Activated CD8-positive, alpha-beta memory T cell treated with anti-CD3 and anti-CD28 coated beads for 4 hours (primary cell): ENCODE measurements around the gene H1-8.
A peak's percentile ranks its signal among the peaks of the same experiment; 100 is the strongest.

Source experiments
- DNase-seq, 2 donors: peaks; one replicate each; pipeline ENCODE4 v3.0.0-alpha.2; 2020; ENCODE audit warnings: low read depth in 2 of 2

H1-8 gene

GRCh38 chr3:129593595-129594339, 50.8 kb downstream of the H1-8 start:
- DNase-seq: peak in 1 of 2 donors; percentile 26

DNA sequence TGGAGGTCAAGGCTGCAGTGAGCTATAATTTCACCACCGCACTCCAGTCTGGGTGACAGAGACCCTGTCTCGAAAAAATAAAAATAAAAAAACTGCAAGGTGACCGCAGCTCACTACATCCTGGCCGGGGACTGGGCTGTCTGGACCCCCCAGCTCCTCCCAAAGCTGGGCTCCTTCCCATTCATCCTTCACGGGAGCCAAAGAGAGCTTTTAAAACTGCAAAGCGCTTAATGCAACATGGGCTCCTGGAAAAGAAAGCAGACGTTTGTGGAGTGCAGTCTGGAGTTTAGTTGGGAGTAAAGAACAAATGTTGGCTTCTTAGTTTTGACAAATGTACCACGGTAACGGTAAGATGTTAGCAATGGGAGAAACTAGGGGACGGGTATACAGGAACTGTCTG, 51.4 kb downstream of the H1-8 start:
- no peak for DNase-seq

GRCh38 chr3:129594907-129595390, 52.0 kb downstream of the H1-8 start:
- DNase-seq: no peak

- no peak for DNase-seq
These were observed 52.7 kb downstream of the H1-8 start for GRCh38 chr3:129595544-129596193.

GRCh38 chr3:129596194-129597086, 53.5 kb downstream of the H1-8 start:
- DNase-seq: no peak

DNA sequence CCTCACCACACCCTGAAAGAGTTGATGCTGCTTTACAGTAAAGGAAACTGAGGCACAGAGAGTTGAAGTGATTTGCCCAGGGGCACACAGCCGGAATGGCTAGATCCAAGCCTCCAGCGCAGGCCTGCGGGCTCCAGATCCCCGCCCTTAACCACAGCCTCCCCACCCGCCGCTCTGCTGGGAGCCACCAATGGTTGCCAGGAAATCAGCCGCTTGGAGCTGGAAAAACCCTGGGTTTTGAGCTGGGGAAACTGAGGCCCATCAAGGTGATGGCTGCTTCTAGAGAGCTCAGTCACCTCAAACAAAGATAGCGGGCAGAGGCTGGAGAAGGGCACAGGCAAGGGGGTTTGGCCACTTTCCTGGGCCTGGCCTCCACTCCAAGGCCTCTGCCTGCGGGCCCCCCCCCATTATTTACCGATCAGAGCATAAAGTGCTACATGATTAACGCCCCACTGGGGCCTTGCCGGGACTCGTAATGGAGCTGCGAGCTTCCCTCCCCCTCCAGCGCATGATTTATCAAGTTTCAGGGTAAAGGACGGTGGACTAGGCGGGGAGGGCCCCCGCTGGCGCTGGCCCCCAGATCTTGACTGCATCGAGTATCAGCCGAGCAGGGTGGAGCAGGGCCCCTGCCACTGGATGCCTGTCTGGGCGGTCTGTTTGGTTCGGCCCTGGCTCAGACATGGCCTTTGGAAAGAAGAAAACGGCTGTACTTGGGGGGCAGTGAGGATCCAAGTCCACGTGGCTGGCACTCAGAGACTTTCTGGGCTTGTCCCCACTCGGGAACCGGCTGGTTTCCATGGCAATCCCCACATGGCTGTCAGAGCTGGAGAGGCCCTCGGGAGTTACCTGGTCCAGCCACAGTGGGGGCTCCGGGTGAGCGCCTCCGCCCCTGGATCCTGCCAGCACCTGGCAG, 54.4 kb downstream of the H1-8 start:
- no peak for DNase-seq

DNA sequence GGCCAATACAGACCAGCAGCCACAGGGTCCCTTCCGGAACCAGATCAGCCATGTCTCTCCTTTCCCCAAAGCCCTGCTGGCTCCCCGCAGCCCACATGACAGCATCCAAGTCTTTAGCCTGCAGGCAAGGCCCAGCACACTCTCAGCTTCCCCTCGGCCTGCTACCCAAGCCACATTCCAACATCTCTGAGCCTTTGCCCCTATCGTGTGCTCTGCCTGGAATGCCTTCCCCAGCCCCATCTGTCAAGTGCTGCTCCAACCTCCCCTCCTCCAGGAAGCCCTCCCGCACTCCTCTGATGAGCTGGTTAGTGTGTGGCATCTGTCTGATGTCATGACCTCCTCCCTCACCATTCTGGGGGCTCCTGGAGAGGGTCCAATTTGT, 55.0 kb downstream of the H1-8 start:
- no peak for DNase-seq

- DNase-seq: no peak
These were observed 55.5 kb downstream of the H1-8 start for GRCh38 chr3:129598484-129598883.

DNA sequence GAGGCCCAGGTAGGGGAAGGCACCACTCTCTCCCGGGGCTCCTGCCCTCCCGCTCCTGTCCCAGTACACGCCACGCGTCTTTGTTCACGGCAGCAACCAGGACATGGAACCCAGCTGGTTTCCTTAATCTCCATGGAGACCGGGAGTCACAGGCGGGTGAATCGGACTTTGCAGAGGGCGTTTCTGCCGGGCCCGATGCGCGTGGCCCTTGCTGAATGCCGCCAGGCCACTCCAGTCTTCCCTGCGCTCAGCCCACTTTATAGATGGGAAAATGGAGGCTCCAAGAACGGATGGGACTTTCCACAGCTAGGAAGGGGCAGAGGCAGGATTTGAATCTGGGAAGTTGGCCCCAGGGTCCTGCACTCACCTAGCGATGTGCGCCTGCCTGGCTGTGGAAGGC, 56.1 kb downstream of the H1-8 start:
- DNase-seq: no peak

- DNase-seq: no peak
These were observed 56.6 kb downstream of the H1-8 start for GRCh38 chr3:129599607-129600006.

- no peak for DNase-seq
These were observed 57.4 kb downstream of the H1-8 start for GRCh38 chr3:129600348-129600747.
